ENCODE results near the gene RBM20.
"Not testable (repeated sequence)": the region's sequence is repeated elsewhere in the genome, so short reads cannot be mapped to it uniquely, and the experiment has no call there.

GRCh38 chr10:110867011-110867806, 223.1 kb downstream of the RBM20 start:
- TF ChIP-seq CTCF (conservative IDR thresholded peaks at IDR 0.05; ENCODE audit: low read depth, low read length); ELK1 (IDR thresholded peaks at IDR 0.05; ENCODE audit: borderline replicate concordance, low read depth, low read length); CHD1 (IDR thresholded peaks at IDR 0.05; ENCODE audit: low read depth, low read length); USF2 (IDR thresholded peaks at IDR 0.05; ENCODE audit: low read depth, low read length); POLR2A (IDR thresholded peaks at IDR 0.05; ENCODE audit: low read depth, low read length); NFE2L2 (IDR thresholded peaks at IDR 0.05; ENCODE audit: low read depth, low read length); SMC3 (IDR thresholded peaks at IDR 0.05; ENCODE audit: low read depth, low read length); BHLHE40 (IDR thresholded peaks at IDR 0.05; ENCODE audit: low read depth, low read length); RAD21 (IDR thresholded peaks at IDR 0.05; ENCODE audit: low read length); MAFK (IDR thresholded peaks at IDR 0.05; ENCODE audit: low read depth, low read length): not testable (repeated sequence)
